Prostate gland (tissue), 2 donors: ENCODE data around the gene INSYN2B.

Source experiments
- POLR2AphosphoS5 ChIP-seq: sonication (generic); formaldehyde crosslinking; IDR thresholded peaks from one replicate; pipeline ENCODE4 v1.6.1; 2017; ENCODE audit warnings: antibody characterized with exemption
- TF ChIP-seq, protein P1 (sequence below), 4 experiments: fragments of 200-600 bp in 2 of 4; fragments of 450-650 bp in 2 of 4; sonication (generic) in 2 of 4; IDR thresholded peaks; 1 replicate in 3 of 4; 2 replicates in 1 of 4; pipeline ENCODE4 v1.5.1; 2016 to 2019; ENCODE audit warnings: antibody characterized with exemption in 4 of 4, mild to moderate bottlenecking in 2 of 4, moderate library complexity in 2 of 4

DNA sequence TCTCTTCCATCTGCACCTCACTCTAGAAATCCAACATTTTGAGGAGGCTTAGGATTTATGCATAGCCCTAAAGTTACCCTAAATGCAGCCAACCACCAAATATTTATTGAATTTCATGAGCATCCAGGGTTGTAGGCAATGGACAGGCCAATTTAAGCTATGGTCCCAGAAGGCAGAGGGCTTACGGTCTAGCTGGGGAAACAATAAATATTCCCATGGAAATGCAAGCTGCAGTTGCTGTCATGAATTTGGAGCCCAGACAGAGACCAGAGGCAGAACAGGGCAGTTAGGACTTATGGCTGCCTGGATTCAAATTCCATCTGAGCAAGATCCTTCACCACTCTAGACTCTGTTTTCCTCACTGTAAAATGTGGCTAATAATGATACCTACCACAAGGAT, 9.1 kb upstream of the INSYN2B start:
- TF ChIP-seq, protein P1, sequence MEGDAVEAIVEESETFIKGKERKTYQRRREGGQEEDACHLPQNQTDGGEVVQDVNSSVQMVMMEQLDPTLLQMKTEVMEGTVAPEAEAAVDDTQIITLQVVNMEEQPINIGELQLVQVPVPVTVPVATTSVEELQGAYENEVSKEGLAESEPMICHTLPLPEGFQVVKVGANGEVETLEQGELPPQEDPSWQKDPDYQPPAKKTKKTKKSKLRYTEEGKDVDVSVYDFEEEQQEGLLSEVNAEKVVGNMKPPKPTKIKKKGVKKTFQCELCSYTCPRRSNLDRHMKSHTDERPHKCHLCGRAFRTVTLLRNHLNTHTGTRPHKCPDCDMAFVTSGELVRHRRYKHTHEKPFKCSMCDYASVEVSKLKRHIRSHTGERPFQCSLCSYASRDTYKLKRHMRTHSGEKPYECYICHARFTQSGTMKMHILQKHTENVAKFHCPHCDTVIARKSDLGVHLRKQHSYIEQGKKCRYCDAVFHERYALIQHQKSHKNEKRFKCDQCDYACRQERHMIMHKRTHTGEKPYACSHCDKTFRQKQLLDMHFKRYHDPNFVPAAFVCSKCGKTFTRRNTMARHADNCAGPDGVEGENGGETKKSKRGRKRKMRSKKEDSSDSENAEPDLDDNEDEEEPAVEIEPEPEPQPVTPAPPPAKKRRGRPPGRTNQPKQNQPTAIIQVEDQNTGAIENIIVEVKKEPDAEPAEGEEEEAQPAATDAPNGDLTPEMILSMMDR (IDR thresholded peaks at IDR 0.05), result no peak
- no peak for TF ChIP-seq POLR2AphosphoS5
